T-cell (primary cell): Measurements from ENCODE around the gene B3GAT3. TPM values are rescaled to one million over a fixed set of nuclear protein-coding genes. Genes with fewer than 3 reads are reported as not detected.
"Not testable (repeated sequence)": the region's sequence is repeated elsewhere in the genome, so short reads cannot be mapped to it uniquely, and the experiment has no call there.

Experiments used
- ATAC-seq, 4 experiments: fragments of 200-7000 bp in 3 of 4; fragments of 150-1000 bp in 1 of 4; cut with Tn5 transposase; replicated peaks in 1 of 4; 1 replicate in 3 of 4; 2 replicates in 1 of 4; pipeline ENCODE4 v1.10.0; 2021; ENCODE audit warnings: moderate library complexity in 3 of 4, mild to moderate bottlenecking in 2 of 4, moderate number of reproducible peaks in 1 of 4
- CTCF ChIA-PET, 2 donors: fragments of 300-600 bp; sonication (Branson Sonifier 250); formaldehyde crosslinking; loops; one replicate each; lab custom pipeline; 2022; ENCODE audit warnings: antibody characterized with exemption in 2 of 2; lab: Charles Lee
- POLR2A ChIA-PET, 2 donors: fragments of 300-600 bp; sonication (Branson Sonifier 250); formaldehyde crosslinking; loops; one replicate each; lab custom pipeline; 2022; ENCODE audit warnings: antibody characterized with exemption in 2 of 2; lab: Charles Lee
- DNase-seq, 35 experiments: peaks; one replicate each; pipeline versions ENCODE4 v3.0.0 to v3.0.0-alpha.2; 2013 to 2023
- H3K27ac ChIP-seq: one replicate; pipeline ENCODE4 v1.5.1; 2013; ENCODE audit warnings: low read length
- H3K27me3 ChIP-seq, 2 experiments: replicated peaks in 1 of 2; 1 replicate in 1 of 2; 2 replicates in 1 of 2; pipeline versions ENCODE4 v1.6.1 to v1.7.0; 2013; ENCODE audit warnings: low read length in 1 of 2, mixed read lengths in 1 of 2; ENCODE audit not compliant: control insufficient read depth in 2 of 2, insufficient read depth in 2 of 2; ENCODE audit errors: extremely low read depth in 1 of 2
- H3K36me3 ChIP-seq, 2 donors: 1 replicate in 1 of 2; 2 replicates in 1 of 2; pipeline versions ENCODE4 v1.6.1 to v1.7.0; 2013; ENCODE audit warnings: low read length in 1 of 2; ENCODE audit not compliant: control insufficient read depth in 2 of 2, insufficient read depth in 1 of 2; ENCODE audit errors: extremely low read depth in 1 of 2
- H3K4me1 ChIP-seq, 2 experiments: 1 replicate in 1 of 2; 2 replicates in 1 of 2; pipeline versions ENCODE4 v1.6.1 to v1.7.0; 2013; ENCODE audit warnings: low read length in 2 of 2, mixed read lengths in 1 of 2; ENCODE audit not compliant: insufficient read depth in 2 of 2, control insufficient read depth in 1 of 2; ENCODE audit errors: extremely low read depth in 1 of 2
- H3K4me3 ChIP-seq, 2 donors: 1 replicate in 1 of 2; 2 replicates in 1 of 2; pipeline versions ENCODE4 v1.5.1 to v1.7.0; 2013; ENCODE audit warnings: mild to moderate bottlenecking in 2 of 2, low read length in 1 of 2, moderate library complexity in 1 of 2; ENCODE audit not compliant: control insufficient read depth in 1 of 2; ENCODE audit errors: extremely low read depth in 1 of 2
- H3K9me3 ChIP-seq: 2 replicates; pipeline ENCODE4 v1.7.0; 2013
- H3K27ac Mint-ChIP-seq, 2 donors: one replicate each; pipeline ENCODE4 v1.8.0; 2020 to 2021; ENCODE audit warnings: mild to moderate bottlenecking in 2 of 2, mixed read lengths in 2 of 2
- H3K27me3 Mint-ChIP-seq, 2 donors: one replicate each; pipeline ENCODE4 v1.8.0; 2021 to 2022; ENCODE audit warnings: mixed read lengths in 2 of 2
- H3K36me3 Mint-ChIP-seq: one replicate; pipeline ENCODE4 v1.8.0; 2021; ENCODE audit warnings: mixed read lengths
- H3K4me1 Mint-ChIP-seq, 3 donors: one replicate each; pipeline ENCODE4 v1.8.0; 2020 to 2022; ENCODE audit warnings: mixed read lengths in 3 of 3, mild to moderate bottlenecking in 1 of 3
- H3K4me3 Mint-ChIP-seq, 3 donors: one replicate each; pipeline ENCODE4 v1.8.0; 2020 to 2022; ENCODE audit warnings: mild to moderate bottlenecking in 3 of 3, mixed read lengths in 3 of 3, moderate library complexity in 3 of 3
- H3K9me3 Mint-ChIP-seq, 3 donors: one replicate each; pipeline ENCODE4 v1.8.0; 2020 to 2022; ENCODE audit warnings: mixed read lengths in 3 of 3
- WGBS: methylation state at CpG from one replicate; pipeline ENCODE4 v1.1.5; 2013; ENCODE audit warnings: missing lambda C conversion rate; ENCODE audit not compliant: insufficient coverage; 5-methylcytosine and 5-hydroxymethylcytosine counted together
- total RNA-seq, 35 experiments: library from RNA in 6 of 35; stranded (reverse) in 6 of 35; fragments of 120-200 nt in 1 of 35; gene quantifications; one replicate each; pipeline versions ENCODE4 v1.2.1 to v1.2.4 and lab custom pipeline; 2013 to 2026

The B3GAT3 gene
- total RNA-seq, 5 donors from 2014 or later (not counting 1 experiment from before 2014, with no cell fraction given), result 59.0 to 94.5 (median 90.5) TPM

DNA sequence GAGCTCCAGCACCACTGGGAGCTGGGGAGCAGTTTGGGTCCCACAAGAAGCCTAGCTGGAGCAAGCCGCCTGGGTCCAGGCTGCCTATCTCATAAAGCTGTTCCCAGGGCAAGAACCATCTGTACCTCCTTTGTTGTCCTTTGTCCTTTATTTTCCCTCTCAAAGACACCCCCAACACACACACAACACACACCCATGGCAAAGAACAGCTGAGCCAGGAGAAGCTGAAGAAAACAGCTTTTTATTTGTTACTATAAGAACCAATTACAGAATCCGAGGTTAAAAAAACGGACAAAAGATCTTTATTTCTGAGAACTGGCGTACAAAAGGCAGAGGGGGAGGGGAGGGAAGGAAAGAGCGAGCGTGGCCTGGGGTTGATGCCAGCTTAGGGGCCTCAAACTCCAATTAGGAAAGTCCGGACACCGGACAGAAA, 28.8 kb downstream of the B3GAT3 start:
- H3K4me3 Mint-ChIP-seq, result peak overlapping the region in 1 of 3 donors; percentile 96
- no peaks in the 10 kb centered on the region for H3K9me3 ChIP-seq
- no peaks in the 10 kb centered on the region for H3K27me3 Mint-ChIP-seq
- H3K36me3 ChIP-seq, result peaks cover 20 to 53% of the 10 kb centered on the region in 2 donors
- peak overlapping the region; percentile 92 for H3K27ac ChIP-seq
- DNase-seq (no peak), ATAC-seq (no peak)
- peaks cover 40% of the 10 kb centered on the region for H3K36me3 Mint-ChIP-seq
- peaks cover 54 to 63% (median 62%) of the 10 kb centered on the region in 3 donors for H3K4me1 Mint-ChIP-seq
- no peaks in the 10 kb centered on the region for H3K9me3 Mint-ChIP-seq
- ChIA-PET CTCF (interaction anchor here (0.6 to 3.2 kb wide), 16 partner anchors 9 to 208 kb away, joined by 3 to 27 read pairs (median 9); partner anchors contain the start of genes BSCL2 (in 1 of the 2), C11orf98 (in 1 of the 2), CSKMT (in 1 of the 2) and EEF1G (in 1 of the 2)), POLR2A (interaction anchor here (0.5 to 3.1 kb wide), 4 partner anchors 8 to 44 kb away, joined by 3 to 28 read pairs (median 14); partner anchors contain the start of genes EEF1G (in 1 of the 2) and MTA2 (in 1 of the 2))
- H3K4me3 ChIP-seq, result no peak overlapping the region
- WGBS, result 100% methylated on average over 1 of the region's 8 CpGs
- H3K27me3 ChIP-seq, result no peaks in the 10 kb centered on the region
- H3K4me1 ChIP-seq, result peaks cover 15 to 59% of the 10 kb centered on the region in 2 experiments
- H3K27ac Mint-ChIP-seq, result peak overlapping the region; percentile 98 to 99

DNA sequence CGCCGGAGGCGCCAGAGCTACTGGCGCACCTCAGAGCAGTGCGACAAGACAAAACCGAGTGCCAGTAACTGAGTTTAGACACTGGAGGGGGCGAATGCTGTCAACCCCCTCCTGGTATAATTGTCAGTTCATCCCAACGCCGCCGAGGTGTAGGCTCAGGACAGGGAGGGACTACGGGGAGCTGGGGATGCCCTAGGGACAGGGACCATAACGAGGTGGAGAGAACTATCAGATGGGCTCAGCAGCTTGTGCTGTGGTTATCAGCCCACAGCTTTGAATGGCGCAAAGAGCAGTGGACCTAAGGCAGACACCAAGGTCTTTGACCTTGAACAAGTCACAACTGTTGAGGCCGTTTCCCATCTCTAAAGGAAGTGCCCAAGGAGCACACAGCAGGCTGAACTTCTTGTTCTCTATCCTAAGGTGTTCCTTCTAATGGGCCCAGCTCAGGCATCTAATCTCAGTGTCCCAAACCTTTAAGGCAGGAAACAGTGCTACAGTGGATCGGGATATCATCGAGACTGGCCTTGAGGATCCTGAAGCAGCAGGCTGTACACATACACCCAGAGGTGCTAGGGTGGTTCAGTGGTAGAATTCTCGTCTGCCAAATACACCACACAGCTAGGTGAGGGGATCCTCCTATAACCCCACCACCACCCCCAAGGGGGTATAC, 29.5 kb downstream of the B3GAT3 start:
- POLR2A ChIA-PET, result interaction anchor here (0.5 to 3.1 kb wide), 27 partner anchors 8 to 291 kb away, joined by 3 to 28 read pairs (median 7); partner anchors contain the start of genes C11orf98 (in 2 of the 2), CSKMT (in 2 of the 2), B3GAT3 (in 1 of the 2) and EEF1G (in 1 of the 2)
- no peaks in the 10 kb centered on the region for H3K27me3 Mint-ChIP-seq
- H3K4me3 Mint-ChIP-seq, result peak overlapping the region; percentile 96 to 99 (median 97)
- DNase-seq (no peak), ATAC-seq (no peak)
- Histone ChIP-seq H3K27ac (peak overlapping the region; percentile 92), H3K36me3 (peaks cover 13 to 51% of the 10 kb centered on the region in 2 donors), H3K27me3 (no peaks in the 10 kb centered on the region), H3K4me3 (peak overlapping the region; percentile 52 to 93), H3K9me3 (no peaks in the 10 kb centered on the region), H3K4me1 (peaks cover 15 to 52% of the 10 kb centered on the region in 2 experiments)
- H3K9me3 Mint-ChIP-seq, result no peaks in the 10 kb centered on the region
- CTCF ChIA-PET, result interaction anchor here (0.5 to 3.2 kb wide), 33 partner anchors 9 to 290 kb away, joined by 3 to 27 read pairs (median 5); partner anchors contain the start of genes B3GAT3 (in 1 of the 2), BSCL2 (in 1 of the 2), C11orf98 (in 1 of the 2) and CSKMT (in 1 of the 2)
- peaks cover 47 to 59% (median 57%) of the 10 kb centered on the region in 3 donors for H3K4me1 Mint-ChIP-seq
- peak overlapping the region; percentile 98 to 99 for H3K27ac Mint-ChIP-seq
- peaks cover 35% of the 10 kb centered on the region for H3K36me3 Mint-ChIP-seq
- 3% methylated on average over 10 of the region's 17 CpGs for WGBS

DNA sequence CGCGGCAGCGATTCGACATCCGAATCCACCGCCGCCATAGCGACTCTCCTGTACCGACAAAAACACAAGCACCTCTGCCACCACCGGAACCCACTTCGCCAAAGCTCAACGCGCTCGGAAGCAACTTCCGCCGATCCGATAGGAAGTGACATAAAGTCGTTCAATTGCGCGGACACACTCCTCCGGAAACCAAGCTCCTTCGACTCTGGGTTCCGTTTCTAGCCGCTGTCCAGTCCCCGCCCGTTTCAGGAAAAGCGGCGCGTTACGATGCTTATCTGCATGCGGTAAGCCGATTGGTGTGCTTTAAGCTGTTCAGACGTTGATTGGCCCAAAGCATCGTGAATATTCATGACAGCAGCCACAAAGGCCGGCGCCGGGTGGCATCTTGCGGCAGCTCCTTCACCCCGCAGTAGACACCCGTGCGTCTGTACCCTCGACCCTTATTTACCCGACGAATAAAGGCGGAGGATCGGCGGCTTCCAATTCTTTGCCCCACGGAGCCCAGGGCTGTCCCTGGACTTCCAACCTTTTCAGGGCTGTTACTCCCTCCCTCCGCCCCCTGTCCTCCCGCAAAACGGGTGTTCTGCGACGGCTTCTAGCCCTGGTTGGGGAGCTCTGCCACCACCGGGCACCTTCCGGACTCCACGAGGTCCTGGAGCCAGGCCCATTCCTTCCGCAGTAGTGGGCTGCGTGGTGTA, 30.2 kb downstream of the B3GAT3 start, which contains the start of gene TUT1:
Gene TUT1 (minus strand): TSS at position 76 of the 698 bp plus-strand sequence. CDS start 38 bp downstream, at position 38.
- Mint-ChIP-seq H3K27ac (peak within 1 kb of the TSS; percentile 98 to 99), H3K9me3 (no peaks in the 10 kb centered on the region), H3K36me3 (peaks cover 31% of the 10 kb centered on the region), H3K27me3 (no peaks in the 10 kb centered on the region), H3K4me3 (peak within 1 kb of the TSS; percentile 96 to 99 (median 97)), H3K4me1 (peaks cover 44 to 57% (median 55%) of the 10 kb centered on the region in 3 donors)
- CTCF ChIA-PET, result interaction anchor here (0.5 to 3.2 kb wide), 37 partner anchors 8 to 420 kb away, joined by 3 to 27 read pairs (median 5); partner anchors contain the start of genes CSKMT (in 2 of the 2), B3GAT3 (in 1 of the 2), BSCL2 (in 1 of the 2) and C11orf98 (in 1 of the 2)
- Histone ChIP-seq H3K4me1 (peaks cover 15 to 48% of the 10 kb centered on the region in 2 experiments), H3K4me3 (peak within 1 kb of the TSS; percentile 90 to 93), H3K27me3 (no peaks in the 10 kb centered on the region), H3K36me3 (peaks cover 15 to 45% of the 10 kb centered on the region in 2 donors), H3K9me3 (no peaks in the 10 kb centered on the region), H3K27ac (peak within 1 kb of the TSS; percentile 92)
- peak; percentile 91 to 99 (median 96) for DNase-seq
- under 1% methylated on average over 58 of the region's 58 CpGs for WGBS
- POLR2A ChIA-PET, result interaction anchor here (0.5 to 3.1 kb wide), 33 partner anchors 9 to 291 kb away, joined by 3 to 28 read pairs (median 6); partner anchors contain the start of genes C11orf98 (in 2 of the 2), CSKMT (in 2 of the 2), B3GAT3 (in 1 of the 2) and EEF1G (in 1 of the 2)
- ATAC-seq, result peak; percentile 85 to 91 (median 88)

DNA sequence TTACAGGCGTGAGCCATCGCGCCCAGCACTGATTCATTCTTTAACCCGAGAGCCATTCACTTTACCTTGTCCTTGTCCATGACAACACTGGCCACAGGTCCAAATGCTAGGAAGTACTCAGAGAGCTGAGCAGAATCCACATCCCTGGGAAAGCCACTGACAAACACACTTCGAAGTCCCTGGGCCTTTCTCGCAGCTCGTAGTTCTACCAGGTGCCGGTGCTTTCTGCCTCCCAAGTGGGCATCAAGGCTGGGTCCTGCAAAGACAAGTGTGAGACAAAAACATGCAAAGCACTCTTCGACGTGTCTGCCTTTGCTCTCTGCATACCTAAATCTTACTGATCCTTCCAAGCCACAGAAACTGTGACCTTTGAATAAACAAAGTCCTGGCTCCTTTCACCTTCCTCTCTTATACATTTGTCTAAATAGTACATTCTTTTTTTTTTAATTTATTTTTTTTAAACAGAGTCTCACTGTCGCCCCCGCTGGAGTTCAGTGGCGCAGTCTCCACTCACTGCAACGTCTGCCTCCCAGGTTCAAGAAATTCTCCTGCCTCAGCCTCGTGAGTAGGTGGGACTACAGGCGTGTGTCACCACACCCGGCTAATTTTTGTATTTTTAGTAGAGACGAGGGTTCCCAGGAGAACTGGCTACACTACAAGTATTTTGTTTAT, 32.7 kb downstream of the B3GAT3 start:
- no peaks in the 10 kb centered on the region for H3K27me3 Mint-ChIP-seq
- 76% methylated on average over 11 of the region's 18 CpGs for WGBS
- ChIA-PET POLR2A (no interaction called here), CTCF (interaction anchor here in 1 of 2 donors (0.6 to 2.1 kb wide), 2 partner anchors 164 to 184 kb away, joined by 4 to 7 read pairs; no protein-coding TSS in a partner anchor)
- no peak for ATAC-seq
- DNase-seq, result peak in 1 of 35 experiments; percentile 13
- Histone ChIP-seq H3K9me3 (no peaks in the 10 kb centered on the region), H3K36me3 (peaks cover 9 to 37% of the 10 kb centered on the region in 2 donors), H3K4me1 (peaks cover 15 to 42% of the 10 kb centered on the region in 2 experiments), H3K27ac (no peak overlapping the region), H3K4me3 (no peak overlapping the region), H3K27me3 (no peaks in the 10 kb centered on the region)
- H3K4me1 Mint-ChIP-seq, result peaks cover 32 to 50% (median 48%) of the 10 kb centered on the region in 3 donors
- peaks cover 14% of the 10 kb centered on the region for H3K36me3 Mint-ChIP-seq
- peak overlapping the region in 1 of 3 donors; percentile 97 for H3K4me3 Mint-ChIP-seq
- no peaks in the 10 kb centered on the region for H3K9me3 Mint-ChIP-seq
- peak overlapping the region in 1 of 2 donors; percentile 98 for H3K27ac Mint-ChIP-seq

DNA sequence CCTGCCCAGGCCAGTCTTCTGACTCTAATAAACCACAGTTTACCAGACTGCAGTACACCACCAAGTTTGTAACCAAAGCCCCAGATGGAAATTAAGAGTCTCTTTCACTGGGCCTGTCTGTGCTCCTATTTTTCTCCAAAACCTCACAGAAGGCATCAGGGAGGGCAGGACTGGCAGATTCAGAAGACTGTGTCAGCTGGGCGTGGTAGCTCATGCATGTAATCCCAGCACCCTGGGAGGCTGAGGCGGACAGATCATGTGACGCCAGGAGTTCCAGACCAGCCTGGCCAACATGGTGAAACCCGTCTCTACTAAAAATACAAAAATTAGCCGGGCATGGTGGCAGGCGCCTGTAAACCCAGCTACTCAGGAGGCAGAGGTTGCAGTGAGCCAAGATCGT, 36.4 kb downstream of the B3GAT3 start:
- ATAC-seq, H3K9me3 ChIP-seq, H3K27me3 ChIP-seq, H3K4me3 ChIP-seq, H3K4me3 Mint-ChIP-seq, H3K9me3 Mint-ChIP-seq, POLR2A ChIA-PET, H3K27me3 Mint-ChIP-seq, H3K27ac ChIP-seq, H3K27ac Mint-ChIP-seq, DNase-seq, CTCF ChIA-PET: not testable (repeated sequence)
- Mint-ChIP-seq H3K36me3 (peaks cover 16% of the 10 kb centered on the region), H3K4me1 (peaks cover 0 to 24% (median 18%) of the 10 kb centered on the region in 3 donors)
- Histone ChIP-seq H3K4me1 (peaks cover 0 to 14% of the 10 kb centered on the region in 2 experiments), H3K36me3 (peaks cover 13 to 44% of the 10 kb centered on the region in 2 donors)
- WGBS, result 100% methylated on average over 7 of the region's 7 CpGs
